ENCODE data around the gene GRAMD2A.
"Not testable (repeated sequence)": the region's sequence is repeated elsewhere in the genome, so short reads cannot be mapped to it uniquely, and the experiment has no call there.

Gene GRAMD2A

GRCh38 chr15:72184165-72184811 is 13.3 kb downstream of the GRAMD2A start:
- peak; percentile 73 for DNase-seq (ENCODE audit: low spot score)

GRCh38 chr15:72183781-72184164 is 13.8 kb downstream of the GRAMD2A start:
- DNase-seq (ENCODE audit: low spot score): no peak

- DNase-seq (ENCODE audit: low spot score): no peak
Observed at GRCh38 chr15:72182673-72183072, 14.9 kb downstream of the GRAMD2A start.

GRCh38 chr15:72182244-72182643 is 15.3 kb downstream of the GRAMD2A start:
- no peak for DNase-seq (ENCODE audit: low spot score)

- no peak for DNase-seq (ENCODE audit: low spot score)
Observed at GRCh38 chr15:72180761-72181324, 16.7 kb downstream of the GRAMD2A start.

- no peak for DNase-seq (ENCODE audit: low spot score)
Observed at GRCh38 chr15:72179950-72180581, 17.5 kb downstream of the GRAMD2A start.

GRCh38 chr15:72178976-72179585 is 18.5 kb downstream of the GRAMD2A start:
- no peak for DNase-seq (ENCODE audit: low spot score)

- no peak for DNase-seq (ENCODE audit: low spot score)
Observed at GRCh38 chr15:72176743-72177142, 20.8 kb downstream of the GRAMD2A start.

- no peak for DNase-seq (ENCODE audit: low spot score)
Observed at GRCh38 chr15:72176159-72176558, 21.4 kb downstream of the GRAMD2A start.

- no peak for DNase-seq (ENCODE audit: low spot score)
Observed at GRCh38 chr15:72175186-72176044, 22.2 kb downstream of the GRAMD2A start.

- no peak for DNase-seq (ENCODE audit: low spot score)
Observed at GRCh38 chr15:72174551-72175165, 22.9 kb downstream of the GRAMD2A start.

- DNase-seq (ENCODE audit: low spot score): no peak
Observed at GRCh38 chr15:72173864-72174550, 23.6 kb downstream of the GRAMD2A start.

GRCh38 chr15:72173401-72173800 is 24.2 kb downstream of the GRAMD2A start:
- no peak for DNase-seq (ENCODE audit: low spot score)

- no peak for DNase-seq (ENCODE audit: low spot score)
Observed at GRCh38 chr15:72172796-72173195, 24.8 kb downstream of the GRAMD2A start.

GRCh38 chr15:72171978-72172377 is 25.6 kb downstream of the GRAMD2A start:
- not testable (repeated sequence) for DNase-seq (ENCODE audit: low spot score)

- DNase-seq (ENCODE audit: low spot score): no peak
Observed at GRCh38 chr15:72170691-72171090, 26.9 kb downstream of the GRAMD2A start.

GRCh38 chr15:72169921-72170611 is 27.5 kb downstream of the GRAMD2A start:
- DNase-seq (ENCODE audit: low spot score): no peak

GRCh38 chr15:72169236-72169920 is 28.2 kb downstream of the GRAMD2A start:
- no peak for DNase-seq (ENCODE audit: low spot score)

GRCh38 chr15:72168808-72169190 is 28.8 kb downstream of the GRAMD2A start:
- DNase-seq (ENCODE audit: low spot score): no peak
